ENCODE measurements around the gene AKAP8.

DNA sequence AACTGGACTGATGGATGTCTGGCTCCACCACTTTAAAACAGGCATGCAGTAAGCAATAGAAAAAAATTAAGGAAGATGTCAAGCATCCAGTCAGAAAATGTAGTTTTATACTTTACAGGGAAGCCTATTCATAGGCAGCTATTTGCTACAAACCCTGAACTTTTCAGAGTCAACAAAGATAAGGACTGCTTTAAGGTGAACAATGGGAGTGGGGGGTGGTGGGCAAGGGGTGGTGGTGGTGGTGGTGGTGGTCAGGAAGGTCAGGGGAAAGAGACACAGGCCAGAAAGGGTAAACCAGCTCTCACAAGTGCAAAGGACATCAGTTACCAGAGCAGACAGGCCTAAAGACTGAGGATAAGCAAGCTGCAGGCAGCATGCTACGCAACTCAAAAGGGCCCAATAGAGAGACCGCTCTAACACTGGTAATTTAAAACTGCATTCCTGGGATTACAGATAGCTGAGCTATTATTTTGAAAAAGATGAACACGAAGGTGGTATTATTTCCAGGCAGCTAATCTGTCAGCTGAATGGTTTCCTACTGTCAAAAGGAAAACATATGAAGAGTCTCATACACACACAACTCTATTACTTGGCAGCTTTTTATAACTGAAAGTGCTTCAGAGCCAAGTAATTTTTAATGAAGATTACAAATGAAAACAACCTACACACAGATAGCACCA is 62.1 kb downstream of the AKAP8 start:
- TF ChIP-seq POLR2A (IDR thresholded peaks at IDR 0.05; ENCODE audit: low read depth, low read length) (no peak), POLR2AphosphoS5 (IDR thresholded peaks at IDR 0.05; ENCODE audit: low read depth, low read length) (no peak), TAF1 (IDR thresholded peaks at IDR 0.05; ENCODE audit: borderline replicate concordance, low read depth, low read length) (no peak)
